Type B pancreatic cell (in vitro differentiated cells): ENCODE measurements around the gene VANGL2. TPM values are rescaled to one million over a fixed set of nuclear protein-coding genes. Genes with fewer than 3 reads are reported as not detected.

Source experiments
- DNase-seq: peaks from one replicate; pipeline ENCODE4 v3.0.0; 2021; ENCODE audit warnings: mixed read lengths; ENCODE audit not compliant: unreplicated experiment; ENCODE audit errors: extremely low spot score
- H3K27ac Mint-ChIP-seq: 2 replicates; pipeline ENCODE4 v1.8.0; 2021; ENCODE audit warnings: mild to moderate bottlenecking, mixed read lengths
- H3K27me3 Mint-ChIP-seq: 2 replicates; pipeline ENCODE4 v1.8.0; 2021; ENCODE audit warnings: mixed read lengths
- H3K36me3 Mint-ChIP-seq: 2 replicates; pipeline ENCODE4 v1.8.0; 2021; ENCODE audit warnings: mixed read lengths
- H3K4me1 Mint-ChIP-seq: one replicate; pipeline ENCODE4 v1.8.0; 2021; ENCODE audit warnings: mixed read lengths; ENCODE audit not compliant: unreplicated experiment
- H3K4me3 Mint-ChIP-seq: 2 replicates; pipeline ENCODE4 v1.8.0; 2021; ENCODE audit warnings: mild to moderate bottlenecking, mixed read lengths
- H3K9me3 Mint-ChIP-seq: 2 replicates; pipeline ENCODE4 v1.8.0; 2021; ENCODE audit warnings: mixed read lengths
- total RNA-seq: library from RNA; stranded (reverse); gene quantifications from 2 replicates; pipeline ENCODE4 v1.2.1, GENCODE V29; 2021; ENCODE audit warnings: low replicate concordance
- TF ChIP-seq, protein P1 (sequence below): fragments of 200-600 bp; sonication (generic); conservative IDR thresholded peaks from 2 replicates; pipeline ENCODE4 v1.5.0; 2021; ENCODE audit warnings: antibody characterized with exemption, mild to moderate bottlenecking

Gene VANGL2
- total RNA-seq, 1 donor from 2014 or later = 67.3 TPM

DNA sequence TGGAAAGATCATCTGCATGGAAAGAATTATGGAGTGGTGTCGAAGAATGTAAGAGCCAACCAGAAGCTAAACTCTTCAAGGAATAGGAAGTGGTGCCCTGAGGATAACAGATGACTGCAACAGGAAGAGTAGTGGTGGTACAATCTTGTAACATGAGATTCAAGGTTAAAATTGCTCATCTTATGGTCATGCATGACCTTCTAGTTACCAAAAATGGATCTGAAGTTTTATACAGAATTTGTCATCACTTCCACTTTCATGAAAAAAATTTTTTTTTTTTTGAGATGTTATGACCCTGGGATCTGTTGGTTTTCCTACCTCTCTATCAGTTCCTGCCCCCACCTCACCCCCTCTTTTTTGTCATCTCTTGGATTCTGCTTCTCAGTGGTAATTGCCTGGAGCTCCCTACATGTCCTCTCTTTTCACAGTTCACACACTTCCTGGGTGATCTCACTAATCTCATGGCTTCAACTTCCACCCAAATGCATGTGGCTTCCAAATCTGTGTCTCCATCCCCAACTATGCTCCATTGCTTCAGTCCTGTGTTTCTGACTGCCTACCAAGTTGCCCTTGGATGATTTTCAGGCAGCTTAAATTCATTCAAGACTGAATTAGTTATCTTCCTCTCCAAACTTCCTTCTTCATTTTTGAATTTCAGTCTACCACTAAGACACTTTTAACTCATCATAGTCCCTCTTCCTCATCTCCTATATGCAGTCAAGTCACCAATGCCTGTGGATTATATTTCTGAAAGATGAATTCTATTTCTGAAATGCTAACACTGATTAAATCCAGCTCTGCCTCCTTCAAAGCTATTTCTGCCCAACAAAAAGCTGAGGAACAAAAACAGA lies 74.3 kb downstream of the VANGL2 start:
- H3K27ac Mint-ChIP-seq = no peak overlapping the region
- no peaks in the 10 kb centered on the region for H3K36me3 Mint-ChIP-seq
- H3K9me3 Mint-ChIP-seq = no peaks in the 10 kb centered on the region
- TF ChIP-seq, protein P1, sequence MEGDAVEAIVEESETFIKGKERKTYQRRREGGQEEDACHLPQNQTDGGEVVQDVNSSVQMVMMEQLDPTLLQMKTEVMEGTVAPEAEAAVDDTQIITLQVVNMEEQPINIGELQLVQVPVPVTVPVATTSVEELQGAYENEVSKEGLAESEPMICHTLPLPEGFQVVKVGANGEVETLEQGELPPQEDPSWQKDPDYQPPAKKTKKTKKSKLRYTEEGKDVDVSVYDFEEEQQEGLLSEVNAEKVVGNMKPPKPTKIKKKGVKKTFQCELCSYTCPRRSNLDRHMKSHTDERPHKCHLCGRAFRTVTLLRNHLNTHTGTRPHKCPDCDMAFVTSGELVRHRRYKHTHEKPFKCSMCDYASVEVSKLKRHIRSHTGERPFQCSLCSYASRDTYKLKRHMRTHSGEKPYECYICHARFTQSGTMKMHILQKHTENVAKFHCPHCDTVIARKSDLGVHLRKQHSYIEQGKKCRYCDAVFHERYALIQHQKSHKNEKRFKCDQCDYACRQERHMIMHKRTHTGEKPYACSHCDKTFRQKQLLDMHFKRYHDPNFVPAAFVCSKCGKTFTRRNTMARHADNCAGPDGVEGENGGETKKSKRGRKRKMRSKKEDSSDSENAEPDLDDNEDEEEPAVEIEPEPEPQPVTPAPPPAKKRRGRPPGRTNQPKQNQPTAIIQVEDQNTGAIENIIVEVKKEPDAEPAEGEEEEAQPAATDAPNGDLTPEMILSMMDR = no peak
- no peaks in the 10 kb centered on the region for H3K4me1 Mint-ChIP-seq
- DNase-seq = no peak
- H3K27me3 Mint-ChIP-seq = peaks cover 4% of the 10 kb centered on the region
- no peak overlapping the region for H3K4me3 Mint-ChIP-seq

Other genes starting within 250 kb of the VANGL2 start
- 0.27 and 1.3 TPM in 2 replicates for gene ATP1A4, start 249.0 kb upstream of the VANGL2 start, total RNA-seq
- 0.46 and 1.4 TPM in 2 replicates for gene CASQ1, start 210.0 kb upstream of the VANGL2 start, total RNA-seq
- 67.7 and 72.8 TPM in 2 replicates for gene PEA15, start 195.2 kb upstream of the VANGL2 start, total RNA-seq
- gene DCAF8, start 138.0 kb upstream of the VANGL2 start, total RNA-seq = 127 and 154 TPM in 2 replicates
- 50.4 and 66.9 TPM in 2 replicates for gene PEX19, start 115.4 kb upstream of the VANGL2 start, total RNA-seq
- gene COPA, start 57.3 kb upstream of the VANGL2 start, total RNA-seq = 174 and 226 TPM in 2 replicates
- 103 and 104 TPM in 2 replicates for gene NCSTN, start 57.2 kb upstream of the VANGL2 start, total RNA-seq
- gene NHLH1, start 33.5 kb upstream of the VANGL2 start, total RNA-seq = 0.48 and 2.2 TPM in 2 replicates
- not detected in 2 replicates for gene SLAMF6, start 122.7 kb downstream of the VANGL2 start, total RNA-seq
- not detected in 2 replicates for gene CD84, start 178.9 kb downstream of the VANGL2 start, total RNA-seq
- gene SLAMF1, start 246.5 kb downstream of the VANGL2 start, total RNA-seq = not detected in 2 replicates